Measurements from ENCODE around the gene HRC.
"Not testable (repeated sequence)": the region's sequence is repeated elsewhere in the genome, so short reads cannot be mapped to it uniquely, and the experiment has no call there.

The HRC gene

DNA sequence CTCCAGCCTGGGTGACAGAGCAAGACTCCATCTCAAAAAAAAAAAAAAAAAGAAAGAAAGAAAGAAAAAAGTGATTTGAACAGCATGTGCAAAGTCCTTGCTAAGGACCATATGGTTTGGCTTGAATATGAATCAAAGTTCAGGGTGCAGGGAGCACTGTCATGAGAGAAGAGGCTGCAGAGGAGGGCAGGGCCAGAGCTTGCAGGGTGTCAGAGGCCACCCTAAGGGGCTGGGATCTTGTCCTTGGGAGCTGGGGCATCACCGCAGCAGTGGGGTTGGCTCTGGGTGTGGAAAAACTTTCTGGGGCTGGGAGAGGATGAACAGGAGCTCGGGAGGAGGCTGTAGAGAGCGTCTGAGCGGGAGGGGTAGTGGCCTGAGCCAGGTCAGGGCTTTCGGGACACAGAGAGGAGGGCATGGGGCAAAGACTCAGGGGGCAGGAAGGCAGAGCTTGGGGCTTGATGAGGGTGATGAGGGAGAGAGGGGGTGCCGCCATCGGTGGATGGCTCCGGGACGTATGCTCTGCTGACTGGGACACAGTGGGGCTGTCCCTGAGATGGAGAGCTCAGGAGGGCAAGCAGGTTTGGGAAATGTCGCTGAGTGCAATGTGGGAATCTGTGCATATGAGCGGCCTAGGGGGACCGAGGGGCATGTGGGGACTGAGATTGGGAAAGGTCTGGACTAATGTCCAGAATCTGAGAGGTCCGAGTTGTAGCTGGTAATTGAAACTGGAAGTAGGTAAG is 5.4 kb upstream of the HRC start:
- no peak for DNase-seq (ENCODE audit: low read depth)

DNA sequence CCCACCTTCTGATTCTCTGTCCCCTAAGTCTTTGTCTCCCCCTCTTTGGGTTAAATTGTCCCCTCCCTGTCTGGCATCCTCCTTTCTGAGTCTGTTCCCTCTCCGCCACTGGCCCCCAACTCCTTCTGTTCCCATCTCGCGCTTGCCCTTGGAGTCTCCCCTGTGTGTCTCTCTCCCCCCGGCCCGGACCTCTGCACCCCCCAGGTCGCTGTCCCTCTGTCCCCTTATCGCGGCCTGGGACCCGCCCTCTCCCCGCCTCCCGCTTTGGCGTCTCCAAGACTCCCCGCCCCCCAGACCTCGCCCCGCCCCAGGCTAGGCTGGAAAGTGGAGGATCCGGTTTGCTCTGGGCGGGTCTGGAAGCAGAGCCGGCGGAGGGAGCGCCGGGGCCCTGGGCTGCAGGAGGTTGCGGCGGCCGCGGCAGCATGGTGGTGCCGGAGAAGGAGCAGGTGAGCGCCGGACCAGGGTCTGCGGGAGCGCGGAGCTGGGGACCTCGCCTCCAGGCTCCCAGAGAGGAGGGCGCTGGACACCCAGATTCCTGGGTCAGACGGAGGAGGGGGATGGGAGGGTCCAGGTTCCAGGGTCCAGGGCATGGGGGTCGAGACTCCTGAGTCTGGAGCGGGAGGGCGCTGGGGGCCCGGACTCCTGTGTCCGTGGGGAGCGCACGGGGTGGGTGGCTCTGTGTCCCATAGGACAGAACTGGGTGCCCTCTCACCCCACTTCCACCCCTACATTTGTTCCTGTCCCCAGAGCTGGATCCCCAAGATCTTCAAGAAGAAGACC is 2.4 kb upstream of the HRC start, which contains the start of gene TRPM4:
Gene TRPM4, plus strand, starts transcription at position 348 of the 780 bp plus-strand sequence. Its CDS starts 75 bp downstream, at position 423.
- no peak for DNase-seq (ENCODE audit: low read depth)

DNA sequence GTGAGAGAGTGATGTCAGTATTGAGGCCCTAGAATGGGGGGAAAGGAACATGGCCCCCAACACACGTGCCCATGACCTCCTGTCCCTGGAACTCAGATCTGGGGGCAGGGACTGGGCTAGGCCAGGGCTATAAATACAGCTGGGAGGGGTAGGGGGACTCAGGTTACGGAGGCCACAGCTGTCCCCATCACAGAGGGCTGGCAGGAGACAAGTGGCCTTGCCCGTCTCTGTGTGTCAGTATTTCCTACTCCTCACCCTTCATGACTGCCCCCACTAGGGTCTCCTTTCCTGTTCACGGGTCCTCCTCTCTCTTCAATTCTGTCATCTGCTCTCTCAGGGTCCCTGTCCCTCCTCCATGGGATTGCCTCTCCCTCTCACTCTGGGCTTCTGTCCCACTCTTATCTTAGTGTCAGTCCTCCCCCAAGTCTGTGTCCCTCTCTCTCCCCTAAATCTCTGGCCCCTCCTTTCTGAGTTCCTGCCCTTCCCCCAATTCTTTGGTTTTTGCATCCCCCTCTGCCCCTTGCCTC is 687 bp upstream of the HRC start:
- DNase-seq (ENCODE audit: low read depth) = no peak

DNA sequence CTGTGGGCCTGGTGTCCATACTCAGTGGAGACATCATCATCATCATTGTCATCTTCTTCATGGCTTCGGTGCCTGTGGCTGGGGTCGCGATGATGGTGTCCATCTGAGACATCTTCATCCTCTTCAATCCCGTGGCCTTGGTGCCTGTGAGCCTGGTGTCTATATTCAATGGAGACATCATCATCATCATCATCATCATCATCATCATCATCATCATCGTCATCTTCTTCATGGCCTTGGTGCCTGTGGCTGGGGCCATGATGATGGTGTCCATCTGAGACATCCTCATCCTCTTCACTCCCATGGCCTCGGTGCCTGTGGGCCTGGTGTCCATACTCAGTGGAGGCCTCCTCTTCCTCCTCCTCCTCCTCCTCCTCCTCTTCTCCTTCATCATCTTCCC is 917 bp downstream of the HRC start:
- DNase-seq (ENCODE audit: low read depth) = no peak

DNA sequence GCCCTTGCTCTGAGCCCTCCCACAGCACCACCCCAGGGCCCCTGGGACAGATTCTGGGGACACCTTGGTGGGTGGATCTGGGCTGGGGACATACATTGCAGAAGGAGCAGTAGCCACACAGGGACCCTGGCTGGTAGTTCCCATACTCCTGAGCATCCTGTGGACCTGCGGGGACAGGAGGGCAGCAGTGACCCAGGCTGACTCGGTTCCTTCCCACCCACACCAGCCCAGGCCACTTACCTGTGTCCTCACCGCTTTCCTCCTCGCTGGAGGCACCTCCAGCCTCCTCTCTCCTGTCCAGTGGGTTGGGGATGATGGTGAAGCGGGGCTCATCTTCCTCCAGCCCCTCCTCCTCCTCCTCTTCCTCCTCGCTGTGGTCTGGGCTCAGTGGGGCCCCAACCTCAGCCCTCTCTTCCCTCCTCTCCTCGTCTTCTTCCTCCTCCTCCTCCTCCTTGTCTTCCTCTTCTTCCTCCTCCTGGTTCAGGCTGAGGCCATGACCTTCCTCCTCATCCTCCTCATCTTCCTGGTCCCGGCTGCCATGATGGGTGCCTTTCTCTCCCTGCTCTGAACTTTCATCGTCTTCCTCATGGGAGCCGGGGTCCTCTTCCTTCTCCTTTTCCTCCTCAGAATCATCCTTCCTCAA is 1.9 kb downstream of the HRC start:
- DNase-seq (ENCODE audit: low read depth) = no peak

DNA sequence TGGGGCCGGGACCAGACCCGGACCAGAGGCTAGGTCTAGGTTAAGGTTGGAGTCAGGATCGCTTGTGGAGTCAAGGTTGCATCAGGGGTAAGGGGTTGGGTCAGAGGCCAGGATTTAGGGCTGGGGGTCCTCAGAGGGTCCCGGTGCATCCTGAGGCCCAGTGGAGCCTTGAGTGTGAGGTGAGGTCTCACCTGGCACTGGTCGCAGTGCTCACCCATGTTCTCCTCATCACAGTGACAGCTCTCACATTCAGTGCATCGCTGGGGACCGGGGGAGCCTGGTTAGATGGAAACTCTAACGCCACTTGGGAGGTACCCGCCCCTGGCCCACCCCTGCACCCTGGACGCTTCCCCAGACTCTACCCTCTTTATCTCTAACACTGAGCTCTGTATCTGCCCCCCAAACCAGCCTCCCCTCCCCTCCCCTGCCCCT is 3.1 kb downstream of the HRC start:
- DNase-seq (ENCODE audit: low read depth) = no peak

DNA sequence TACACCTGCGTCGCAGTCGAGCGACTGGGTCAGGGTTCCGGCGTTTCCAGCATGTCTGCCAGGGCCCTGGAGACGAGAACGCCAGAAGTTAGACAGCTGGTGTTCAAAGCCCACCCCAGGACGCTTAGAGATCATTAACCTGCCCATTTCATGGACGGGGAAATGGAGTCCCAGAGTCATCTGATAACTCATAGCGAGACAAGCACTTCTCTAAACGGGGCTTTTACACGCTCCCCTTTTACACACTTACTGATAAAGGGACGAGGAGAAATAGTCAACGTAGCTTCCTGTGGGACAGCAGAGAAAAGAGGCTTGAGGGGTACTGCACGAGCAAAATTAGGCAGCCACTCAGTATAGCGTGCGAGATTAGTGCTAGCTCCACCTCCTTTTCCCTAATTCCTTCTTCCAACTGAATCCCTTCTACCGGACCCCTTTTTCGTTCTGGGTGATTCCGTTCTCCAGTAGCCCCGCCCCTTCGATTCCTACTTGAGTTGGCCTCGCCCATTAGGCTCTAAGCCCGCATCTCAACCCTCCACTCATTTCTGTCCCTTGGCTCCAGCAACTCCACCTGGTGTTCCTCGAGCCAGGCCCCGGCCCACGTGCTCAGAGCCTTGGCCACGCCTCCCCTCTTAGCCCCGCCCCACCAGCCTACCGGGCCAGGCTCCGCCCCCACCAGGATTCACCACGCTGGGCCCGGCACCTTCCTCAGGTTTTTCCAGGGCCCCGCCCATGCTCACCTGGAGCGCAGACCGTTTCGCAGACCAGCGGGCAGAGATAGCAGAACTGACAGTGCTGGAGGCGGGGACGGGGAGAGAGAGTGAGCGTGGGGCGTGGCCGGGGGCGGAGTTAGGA is 3.7 kb downstream of the HRC start:
- DNase-seq (ENCODE audit: low read depth) = no peak

DNA sequence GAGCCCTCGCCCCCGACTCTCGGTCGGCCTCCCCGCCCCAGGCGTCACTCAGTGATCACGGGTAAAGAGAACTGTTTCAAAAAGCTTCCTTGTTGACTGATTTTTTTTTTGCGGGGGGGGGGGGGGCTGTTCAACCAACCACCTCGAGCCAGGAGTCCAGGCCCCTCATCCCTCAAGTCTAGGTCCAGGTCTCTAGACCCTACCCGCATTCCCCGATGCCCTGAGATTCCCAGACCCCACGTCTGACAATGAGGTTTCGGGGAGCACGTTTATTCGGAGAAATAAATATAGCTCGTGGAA is 4.3 kb downstream of the HRC start:
- DNase-seq (ENCODE audit: low read depth) = no peak

DNA sequence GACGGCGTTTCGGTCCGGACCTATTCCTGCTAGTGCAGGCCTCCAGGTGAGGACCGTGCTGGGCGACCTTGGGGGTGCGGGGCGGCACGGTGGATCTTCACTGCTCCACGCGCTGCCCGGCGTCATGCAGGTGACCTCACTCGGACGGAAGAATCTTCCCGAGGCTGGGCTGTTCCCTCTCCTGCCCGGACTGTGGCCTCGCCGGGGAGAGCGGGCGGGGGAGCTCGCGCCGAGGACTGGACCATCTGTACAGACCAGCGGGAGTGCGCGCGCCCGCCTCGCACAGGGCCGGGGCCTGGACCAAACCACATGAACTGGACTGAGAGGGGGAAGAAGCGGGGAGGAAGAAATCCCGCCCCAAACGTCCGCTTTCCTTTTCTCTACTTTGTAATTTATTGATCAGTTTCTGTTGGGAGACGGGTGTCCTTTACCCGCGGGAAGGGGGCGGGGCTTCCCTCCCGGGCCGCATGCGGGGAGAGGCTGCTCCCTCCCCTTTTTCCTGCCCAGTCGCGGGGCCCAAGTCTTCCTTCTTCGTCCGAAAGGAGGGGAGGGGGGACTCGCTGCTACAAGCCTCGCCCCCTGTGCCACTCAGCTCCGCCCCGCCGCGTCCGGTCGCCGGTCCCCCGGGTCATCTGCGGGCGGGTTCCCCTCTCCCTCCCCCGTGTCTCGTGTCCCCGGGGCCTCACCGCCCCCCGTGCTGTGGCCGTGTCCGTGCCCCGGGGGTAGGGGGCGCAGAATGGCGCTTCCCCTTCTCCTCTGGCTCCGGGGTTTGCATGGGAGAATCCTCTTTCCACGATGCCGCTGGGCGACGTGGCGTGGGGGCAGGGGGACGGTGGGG is 4.9 kb downstream of the HRC start:
- DNase-seq (ENCODE audit: low read depth) = peak; percentile 33

DNA sequence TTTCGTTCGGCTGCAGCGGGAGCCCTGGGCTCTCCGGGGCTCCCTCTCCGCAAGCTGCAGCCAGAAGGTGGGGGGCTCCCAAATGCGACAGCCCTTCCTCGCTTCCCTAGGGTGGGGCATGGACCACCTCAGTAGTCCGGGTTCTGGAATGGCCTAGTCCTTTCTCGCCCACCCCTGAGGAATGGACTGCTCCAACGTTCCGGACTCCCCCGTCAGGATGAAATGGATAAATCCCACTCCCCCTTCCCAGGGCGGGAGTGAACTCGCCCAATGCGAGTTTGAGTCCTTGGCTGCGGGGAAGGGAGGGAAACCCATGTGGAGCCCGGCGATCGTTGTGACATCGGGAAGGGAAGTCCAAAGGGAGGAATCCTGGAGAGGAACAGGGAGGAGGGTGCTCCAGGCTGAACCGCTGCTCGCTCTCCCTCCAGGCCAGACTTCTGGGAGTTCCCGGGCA is 5.5 kb downstream of the HRC start:
- DNase-seq (ENCODE audit: low read depth) = no peak

DNA sequence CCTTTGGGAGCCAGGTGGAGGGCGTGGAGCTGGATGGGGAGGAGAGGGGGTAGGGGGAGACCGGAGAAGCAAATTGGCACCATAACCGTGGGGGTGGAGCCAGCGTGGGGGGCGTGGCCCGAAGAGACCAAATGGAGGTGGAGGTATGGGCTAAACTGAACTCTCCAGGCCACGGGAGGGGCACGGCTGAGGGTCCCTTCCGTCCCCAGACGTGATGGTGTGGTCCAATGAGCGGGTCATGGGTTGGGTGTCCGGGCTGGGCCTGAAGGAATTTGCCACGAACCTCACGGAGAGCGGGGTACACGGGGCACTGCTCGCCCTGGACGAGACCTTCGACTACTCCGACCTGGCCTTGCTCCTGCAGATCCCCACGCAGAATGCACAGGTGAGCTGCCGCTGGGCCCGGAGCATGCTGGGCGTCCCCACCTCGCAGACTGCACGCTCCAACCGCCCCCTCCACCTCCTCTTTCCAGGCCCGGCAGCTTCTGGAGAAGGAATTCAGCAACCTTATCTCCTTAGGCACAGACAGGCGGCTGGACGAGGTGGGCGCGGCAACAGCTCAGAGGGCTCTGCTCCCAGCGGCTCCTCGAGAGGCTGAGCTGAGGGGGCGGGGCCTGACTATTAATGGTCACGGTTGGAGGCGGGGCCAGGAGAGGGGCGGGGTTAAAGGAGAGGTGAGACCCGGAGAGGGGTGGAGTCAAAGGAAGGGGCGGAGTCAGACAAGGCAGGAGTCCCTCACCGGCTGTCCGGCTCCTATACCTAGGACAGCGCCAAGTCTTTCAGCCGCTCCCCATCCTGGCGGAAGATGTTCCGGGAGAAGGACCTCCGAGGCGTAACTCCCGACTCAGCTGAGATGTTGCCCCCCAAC is 6.2 kb downstream of the HRC start:
- DNase-seq (ENCODE audit: low read depth) = peak; percentile 70

DNA sequence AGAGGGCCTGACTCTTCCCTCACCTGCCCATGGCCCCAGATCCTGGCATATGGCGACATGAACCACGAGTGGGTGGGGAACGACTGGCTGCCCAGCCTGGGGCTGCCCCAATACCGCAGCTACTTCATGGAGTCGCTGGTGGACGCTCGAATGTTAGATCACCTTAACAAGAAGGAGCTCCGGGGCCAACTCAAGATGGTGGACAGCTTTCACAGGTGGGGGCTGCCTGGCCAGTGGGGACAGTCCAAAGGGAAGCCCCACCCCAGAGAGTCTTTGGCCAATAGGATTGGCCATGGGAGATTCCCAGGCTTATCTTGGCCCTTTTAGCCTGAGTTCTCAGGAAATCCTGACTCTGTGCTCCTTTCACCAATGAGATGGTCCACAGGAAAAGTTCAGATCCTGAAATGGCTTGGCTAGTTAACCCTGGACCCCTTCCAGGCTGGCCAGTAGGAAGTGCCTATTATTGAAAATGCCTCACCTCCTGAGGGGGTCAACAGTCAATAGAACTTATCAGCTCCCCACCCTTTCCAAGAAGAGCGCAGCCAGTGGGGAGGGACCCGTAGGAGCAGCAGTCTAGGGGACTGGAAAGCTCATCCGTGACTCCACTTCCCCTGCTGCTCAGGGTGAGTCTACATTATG is 7.0 kb downstream of the HRC start:
- DNase-seq (ENCODE audit: low read depth) = no peak

DNA sequence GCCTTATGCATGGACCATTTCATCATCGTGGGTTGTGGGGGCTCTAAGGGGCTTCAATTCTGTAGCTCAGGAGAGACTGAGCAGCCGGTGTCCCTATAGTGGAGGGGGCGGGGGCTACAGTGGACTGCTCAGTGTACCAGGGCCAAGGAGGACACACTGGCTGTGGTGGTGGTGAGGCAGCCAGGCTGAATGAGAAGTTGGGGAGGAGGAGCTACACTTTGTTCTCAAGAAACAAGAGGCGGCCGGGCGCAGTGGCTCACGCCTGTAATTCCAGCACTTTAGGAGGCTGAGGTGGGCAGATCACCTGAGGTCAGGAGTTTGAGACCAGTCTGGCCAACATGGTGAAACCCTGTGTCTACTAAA is 8.8 kb downstream of the HRC start:
- DNase-seq (ENCODE audit: low read depth) = not testable (repeated sequence)

DNA sequence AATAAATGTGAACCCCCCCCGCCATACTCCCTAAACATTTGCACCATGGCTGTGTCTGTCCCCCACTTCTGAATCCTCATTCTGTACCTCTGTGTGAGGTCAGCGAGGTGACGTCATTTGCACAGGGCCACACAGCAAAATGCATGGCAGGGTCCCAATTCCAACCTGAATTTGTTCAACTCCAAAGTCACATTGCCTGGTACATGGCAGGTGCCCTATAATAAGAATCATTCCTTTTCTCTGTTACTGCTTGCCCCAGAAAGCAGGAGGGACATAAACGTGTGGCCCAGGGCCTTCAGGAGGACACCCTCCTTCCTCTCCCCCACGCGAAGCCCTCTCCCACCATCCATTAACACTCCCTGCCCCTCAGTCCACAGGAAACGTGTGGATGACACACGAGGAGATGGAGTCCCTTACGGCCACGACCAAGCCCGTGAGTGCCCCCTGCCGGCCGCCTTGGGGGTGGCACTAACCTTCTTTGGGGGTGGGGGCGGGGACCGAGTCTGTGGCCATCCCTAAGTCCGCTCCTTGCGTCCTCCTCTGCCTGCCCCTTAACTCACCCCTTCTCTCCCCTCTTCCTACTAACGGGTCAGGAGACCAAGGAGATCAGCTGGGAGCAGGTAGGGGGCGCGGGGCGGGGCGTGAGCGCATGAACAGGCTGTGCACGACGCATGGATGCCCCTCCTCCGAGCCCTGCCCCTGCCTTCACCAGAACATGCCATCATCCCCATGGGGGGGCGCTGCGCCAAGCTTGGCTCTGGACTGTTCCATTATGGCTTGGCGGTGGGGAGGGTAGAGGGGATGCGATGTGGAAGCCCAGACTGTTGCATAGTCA is 9.4 kb downstream of the HRC start:
- DNase-seq (ENCODE audit: low read depth) = peak; percentile 79

DNA sequence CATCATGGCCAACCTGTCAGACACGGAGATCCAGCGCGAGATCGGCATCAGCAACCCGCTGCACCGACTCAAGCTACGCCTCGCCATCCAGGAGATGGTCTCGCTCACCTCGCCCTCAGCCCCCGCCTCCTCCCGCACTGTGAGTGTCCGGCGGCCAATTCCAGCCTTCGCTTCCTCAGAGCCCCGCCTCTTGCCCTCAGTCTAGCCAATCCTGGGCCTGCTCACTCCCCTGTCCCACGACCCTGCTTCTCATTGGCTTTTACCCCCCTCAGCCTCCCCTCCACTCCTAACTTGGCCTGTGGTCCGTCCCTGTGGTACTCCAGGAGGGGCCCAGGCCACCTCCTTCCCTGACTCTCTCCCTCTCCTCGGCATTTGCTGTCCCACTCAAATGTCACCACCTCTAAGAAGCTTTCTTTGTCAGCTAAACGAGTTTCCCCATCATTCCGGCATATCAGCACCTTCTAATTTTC is 12.3 kb downstream of the HRC start:
- no peak for DNase-seq (ENCODE audit: low read depth)

DNA sequence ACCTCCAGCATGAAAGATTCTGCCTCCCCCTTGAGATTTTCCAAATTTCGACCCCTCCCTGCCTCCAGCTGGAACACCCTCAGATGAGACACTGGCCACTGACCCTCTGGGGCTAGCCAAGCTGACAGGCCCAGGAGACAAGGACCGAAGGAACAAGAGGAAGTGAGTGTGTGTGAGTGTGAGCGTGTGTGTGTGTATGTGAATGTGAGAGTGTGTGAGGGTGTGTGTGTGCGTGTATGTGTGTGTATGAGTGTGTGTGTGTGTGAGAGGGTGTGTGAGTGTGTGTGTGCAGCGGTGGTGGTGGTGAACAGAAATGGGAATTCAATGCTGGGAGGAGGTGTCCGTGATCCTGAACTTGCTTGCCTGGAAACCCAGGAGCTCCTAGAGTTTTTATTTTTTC is 13.8 kb downstream of the HRC start:
- DNase-seq (ENCODE audit: low read depth) = no peak

DNA sequence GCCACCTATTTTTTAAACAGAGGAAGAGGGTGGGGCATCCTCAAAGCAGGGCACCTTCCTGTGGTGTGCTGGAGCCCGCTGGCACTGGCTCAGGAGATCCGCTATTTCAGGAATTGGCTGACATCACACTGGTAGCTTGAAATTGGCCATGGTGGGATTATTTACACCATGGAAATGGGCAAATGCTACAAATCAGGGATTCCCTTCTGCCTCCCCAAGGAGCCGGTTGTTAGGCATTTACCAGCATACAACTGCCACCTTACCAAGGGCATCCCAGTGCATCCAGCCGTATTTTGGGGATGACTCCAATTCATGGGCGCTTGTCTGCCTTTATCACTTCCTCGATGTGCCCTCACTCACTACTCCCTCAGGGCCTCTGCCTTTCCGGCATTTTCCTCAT is 14.2 kb downstream of the HRC start:
- no peak for DNase-seq (ENCODE audit: low read depth)

DNA sequence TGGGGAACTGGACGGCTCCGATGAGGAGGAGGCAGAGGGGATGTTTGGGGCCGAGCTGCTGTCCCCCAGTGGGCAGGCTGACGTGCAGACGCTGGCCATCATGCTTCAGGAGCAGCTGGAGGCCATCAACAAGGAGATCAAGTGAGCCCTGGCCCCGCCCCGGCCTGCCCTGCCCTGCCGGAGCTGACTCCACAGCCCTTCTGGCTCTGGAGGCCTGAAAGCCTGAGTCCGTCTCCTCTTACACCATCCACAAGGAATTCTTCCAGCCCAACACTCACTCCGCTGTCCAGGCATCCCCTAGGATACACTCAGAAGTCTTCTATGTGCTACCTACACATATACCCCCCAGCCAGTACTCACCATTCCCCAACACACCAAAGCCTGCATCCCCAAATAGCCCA is 18.4 kb downstream of the HRC start:
- no peak for DNase-seq (ENCODE audit: low read depth)

DNA sequence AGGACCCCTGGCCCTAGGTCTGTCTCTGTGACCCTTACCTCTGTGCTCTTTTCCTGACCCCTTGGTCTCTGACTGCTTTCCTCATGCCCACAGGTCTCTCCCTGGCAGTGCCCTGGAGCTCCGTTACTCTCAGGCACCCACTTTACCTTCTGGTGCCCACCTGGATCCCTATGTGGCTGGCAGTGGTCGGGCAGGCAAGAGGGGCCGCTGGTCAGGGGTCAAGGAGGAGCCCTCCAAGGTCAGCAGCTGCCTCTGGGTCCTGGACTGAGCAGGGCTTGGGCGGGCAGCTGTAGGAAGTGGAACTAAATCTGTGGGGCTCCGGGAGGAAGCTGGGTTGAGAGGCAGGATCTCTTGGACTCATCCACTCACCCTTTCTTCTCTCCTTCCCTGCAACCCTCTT is 19.5 kb downstream of the HRC start:
- no peak for DNase-seq (ENCODE audit: low read depth)
